ENCODE results near the gene TAF4B. TPM values are rescaled to one million over a fixed set of nuclear protein-coding genes. Genes with fewer than 3 reads are reported as not detected.
"Not testable (repeated sequence)": the region's sequence is repeated elsewhere in the genome, so short reads cannot be mapped to it uniquely, and the experiment has no call there.

Gene TAF4B
- total and polyA plus RNA-seq, 9 of the 15 experiments (the other 6 are each of a cell fraction or from before 2014, with no cell fraction given), result 4.5 to 25.3 (median 20.5) TPM

- TF ChIP-seq, protein P1, sequence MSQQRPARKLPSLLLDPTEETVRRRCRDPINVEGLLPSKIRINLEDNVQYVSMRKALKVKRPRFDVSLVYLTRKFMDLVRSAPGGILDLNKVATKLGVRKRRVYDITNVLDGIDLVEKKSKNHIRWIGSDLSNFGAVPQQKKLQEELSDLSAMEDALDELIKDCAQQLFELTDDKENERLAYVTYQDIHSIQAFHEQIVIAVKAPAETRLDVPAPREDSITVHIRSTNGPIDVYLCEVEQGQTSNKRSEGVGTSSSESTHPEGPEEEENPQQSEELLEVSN (IDR thresholded peaks at IDR 0.05; ENCODE audit: borderline replicate concordance in 1 of 2, extremely low read depth in 1 of 2, insufficient read depth in 1 of 2, insufficient read length in 1 of 2, low read depth in 1 of 2, low read length in 1 of 2, poor library complexity in 1 of 2, severe bottlenecking in 1 of 2), result no peak
- TF ChIP-seq ESRRA (IDR thresholded peaks at IDR 0.05; ENCODE audit: borderline replicate concordance, low read depth) (no peak), LCOR (CRISPR knock-in tag; IDR thresholded peaks at IDR 0.05) (no peak), TRIM25 (IDR thresholded peaks at IDR 0.05; ENCODE audit: borderline replicate concordance) (no peak), NFE2 (IDR thresholded peaks at IDR 0.05; ENCODE audit: low read depth) (no peak), ZNF76 (CRISPR knock-in tag; IDR thresholded peaks at IDR 0.05; ENCODE audit: borderline replicate concordance) (no peak)
- TF ChIP-seq, protein P2, sequence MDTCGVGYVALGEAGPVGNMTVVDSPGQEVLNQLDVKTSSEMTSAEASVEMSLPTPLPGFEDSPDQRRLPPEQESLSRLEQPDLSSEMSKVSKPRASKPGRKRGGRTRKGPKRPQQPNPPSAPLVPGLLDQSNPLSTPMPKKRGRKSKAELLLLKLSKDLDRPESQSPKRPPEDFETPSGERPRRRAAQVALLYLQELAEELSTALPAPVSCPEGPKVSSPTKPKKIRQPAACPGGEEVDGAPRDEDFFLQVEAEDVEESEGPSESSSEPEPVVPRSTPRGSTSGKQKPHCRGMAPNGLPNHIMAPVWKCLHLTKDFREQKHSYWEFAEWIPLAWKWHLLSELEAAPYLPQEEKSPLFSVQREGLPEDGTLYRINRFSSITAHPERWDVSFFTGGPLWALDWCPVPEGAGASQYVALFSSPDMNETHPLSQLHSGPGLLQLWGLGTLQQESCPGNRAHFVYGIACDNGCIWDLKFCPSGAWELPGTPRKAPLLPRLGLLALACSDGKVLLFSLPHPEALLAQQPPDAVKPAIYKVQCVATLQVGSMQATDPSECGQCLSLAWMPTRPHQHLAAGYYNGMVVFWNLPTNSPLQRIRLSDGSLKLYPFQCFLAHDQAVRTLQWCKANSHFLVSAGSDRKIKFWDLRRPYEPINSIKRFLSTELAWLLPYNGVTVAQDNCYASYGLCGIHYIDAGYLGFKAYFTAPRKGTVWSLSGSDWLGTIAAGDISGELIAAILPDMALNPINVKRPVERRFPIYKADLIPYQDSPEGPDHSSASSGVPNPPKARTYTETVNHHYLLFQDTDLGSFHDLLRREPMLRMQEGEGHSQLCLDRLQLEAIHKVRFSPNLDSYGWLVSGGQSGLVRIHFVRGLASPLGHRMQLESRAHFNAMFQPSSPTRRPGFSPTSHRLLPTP (IDR thresholded peaks at IDR 0.05; ENCODE audit: borderline replicate concordance, extremely low read depth, insufficient read length), result no peak
Measured at GRCh38 chr18:26196605-26197004, 29.6 kb upstream of the TAF4B start (continued).

GRCh38 chr18:26202001-26202400 lies 24.2 kb upstream of the TAF4B start:
- H3K9ac ChIP-seq (ENCODE audit: insufficient read depth in 1 of 2, low read depth in 2 of 2, low read length in 2 of 2); BruUV-seq (replicated peaks); DNase-seq (ENCODE audit: extremely low read depth in 1 of 4, low spot score in 3 of 4); H3K4me2 ChIP-seq (ENCODE audit: insufficient read depth, low read length); FAIRE-seq; H3K79me2 ChIP-seq (ENCODE audit: control insufficient read depth, insufficient read depth, low read length); intact Hi-C loops (cut with micrococcal nuclease); POLR2A ChIA-PET; CTCF ChIA-PET (ENCODE audit: low intra/inter-chr PET ratio); H3K9me3 ChIP-seq (replicated peaks; ENCODE audit: control insufficient read depth, insufficient read depth, low read depth, low read length); H2AFZ ChIP-seq (ENCODE audit: low read depth, low read length); H3K4me1 ChIP-seq (replicated peaks in 1 of 2; ENCODE audit: control insufficient read depth in 2 of 2, insufficient read depth in 2 of 2, low read length in 2 of 2); H3K27ac ChIP-seq (ENCODE audit: extremely low read depth, low read depth, low read length); in situ Hi-C loops (cut with MboI); H4K20me1 ChIP-seq (replicated peaks; ENCODE audit: control insufficient read depth, insufficient read depth, low read length); ATAC-seq; H3K4me3 ChIP-seq; H3K36me3 ChIP-seq (ENCODE audit: control insufficient read depth, insufficient read depth, low read length); H3K9me1 ChIP-seq (ENCODE audit: control insufficient read depth, insufficient read depth, low read length): not testable (repeated sequence)
- WGBS (ENCODE audit: insufficient coverage, low coverage, missing lambda C conversion rate), result under 1% methylated on average over 8 of the region's 9 CpGs
- peaks cover 5 to 19% of the 10 kb centered on the region in 2 experiments; a peak in 4 of 5 replicates for H3K27me3 ChIP-seq (ENCODE audit: control insufficient read depth in 2 of 2, insufficient read depth in 2 of 2, low read length in 2 of 2)
